Caco-2 (cell line): Measurements from ENCODE around the gene CLIC3. TPM values are rescaled to one million over a fixed set of nuclear protein-coding genes. Genes with fewer than 3 reads are reported as not detected.

Experiments used
- BruUV-seq: library from RNA; stranded (reverse); fragments of 400-500 nt; replicated peaks from 2 replicates; lab custom pipeline; 2021; lab: Mats Ljungman, UMichigan
- CTCF ChIA-PET: fragments of 300-600 bp; sonication (Branson Sonifier 250); formaldehyde crosslinking; loops from one replicate; lab custom pipeline; 2022; ENCODE audit warnings: antibody characterized with exemption; lab: Charles Lee
- POLR2A ChIA-PET: fragments of 300-600 bp; sonication (Branson Sonifier 250); formaldehyde crosslinking; loops from one replicate; lab custom pipeline; 2022; ENCODE audit warnings: antibody characterized with exemption; lab: Charles Lee
- DNase-seq, 2 experiments: peaks; one replicate each; pipeline versions ENCODE4 v3.0.0 to v3.0.0-alpha.2; 2020 to 2022
- H3K27me3 ChIP-seq: replicated peaks from 2 replicates; pipeline ENCODE4 v1.6.0; 2011; ENCODE audit warnings: low read length; ENCODE audit not compliant: control insufficient read depth, insufficient read depth
- H3K36me3 ChIP-seq: 2 replicates; pipeline ENCODE4 v1.5.1; 2011; ENCODE audit warnings: low read length; ENCODE audit not compliant: control insufficient read depth, insufficient read depth
- H3K4me1 ChIP-seq: fragments of 250-450 bp; sonication (Bioruptor Pico); 2 replicates; pipeline ENCODE4 v1.5.1; 2020; ENCODE audit warnings: mild to moderate bottlenecking
- H3K4me3 ChIP-seq: 2 replicates; pipeline ENCODE4 v1.5.1; 2011; ENCODE audit warnings: low read depth, mild to moderate bottlenecking, control low read depth, low read length
- H3K9me3 ChIP-seq: fragments of 250-450 bp; sonication (Bioruptor Pico); 2 replicates; pipeline ENCODE4 v1.5.1; 2020; ENCODE audit warnings: mild to moderate bottlenecking, moderate library complexity
- H3K27ac Mint-ChIP-seq: one replicate; pipeline ENCODE4 v1.8.0; 2022; ENCODE audit warnings: mixed read lengths; ENCODE audit not compliant: unreplicated experiment
- H3K27me3 Mint-ChIP-seq: one replicate; pipeline ENCODE4 v1.8.0; 2022; ENCODE audit warnings: mixed read lengths; ENCODE audit not compliant: insufficient read depth, unreplicated experiment
- H3K36me3 Mint-ChIP-seq: one replicate; pipeline ENCODE4 v1.8.0; 2022; ENCODE audit warnings: mild to moderate bottlenecking, mixed read lengths; ENCODE audit not compliant: insufficient read depth, unreplicated experiment
- H3K4me1 Mint-ChIP-seq: one replicate; pipeline ENCODE4 v1.8.0; 2022; ENCODE audit warnings: low read depth, mixed read lengths; ENCODE audit not compliant: unreplicated experiment
- H3K4me3 Mint-ChIP-seq: one replicate; pipeline ENCODE4 v1.8.0; 2022; ENCODE audit warnings: mild to moderate bottlenecking, moderate library complexity, mixed read lengths; ENCODE audit not compliant: unreplicated experiment
- H3K9me3 Mint-ChIP-seq: one replicate; pipeline ENCODE4 v1.8.0; 2022; ENCODE audit warnings: mixed read lengths; ENCODE audit not compliant: unreplicated experiment
- CTCF ChIP-seq, 2 experiments: fragments of 200-600 bp in 1 of 2; IDR thresholded peaks; 1 replicate in 1 of 2; 2 replicates in 1 of 2; pipeline versions ENCODE4 v1.5.1 to v1.8.0; 2011 to 2022; ENCODE audit warnings: antibody characterized with exemption in 1 of 2, control low read depth in 1 of 2, inconsistent platforms in 1 of 2, low read depth in 1 of 2, low read length in 1 of 2, mild to moderate bottlenecking in 1 of 2, moderate library complexity in 1 of 2; ENCODE audit not compliant: insufficient read depth in 1 of 2, severe bottlenecking in 1 of 2, unreplicated experiment in 1 of 2
- intact Hi-C: fragments of 100-400 bp; cut with micrococcal nuclease; formaldehyde crosslinking; loops from one replicate; pipeline ENCODE4 v1.10.0; 2022; ENCODE audit not compliant: unreplicated experiment
- total RNA-seq: library from RNA; stranded (reverse); gene quantifications from 2 replicates; pipeline ENCODE4 v1.2.3, GENCODE V29; 2022

CLIC3 gene
- total RNA-seq, 1 experiment from 2014 or later, result 4.7 TPM

GRCh38 chr9:136963751-136964150 is 32.6 kb downstream of the CLIC3 start:
- Mint-ChIP-seq H3K9me3 (no peaks in the 10 kb centered on the region), H3K27ac (no peak overlapping the region), H3K27me3 (no peaks in the 10 kb centered on the region), H3K4me3 (no peak overlapping the region), H3K36me3 (peaks cover 11% of the 10 kb centered on the region), H3K4me1 (no peaks in the 10 kb centered on the region)
- H3K27me3 ChIP-seq, result no peaks in the 10 kb centered on the region
- intact Hi-C loops, result no loop called here
- ChIA-PET CTCF (no interaction called here), POLR2A (no interaction called here)
- no peak overlapping the region for H3K4me3 ChIP-seq
- H3K9me3 ChIP-seq, result no peaks in the 10 kb centered on the region
- BruUV-seq, result no TSS peak
- peaks cover 18% of the 10 kb centered on the region for H3K4me1 ChIP-seq
- no peaks in the 10 kb centered on the region for H3K36me3 ChIP-seq
- TF ChIP-seq CTCF (IDR thresholded peaks at IDR 0.05; ENCODE audit: insufficient read depth in 1 of 2, low read depth in 1 of 2, low read length in 1 of 2, severe bottlenecking in 1 of 2, unreplicated experiment in 1 of 2), result no peak
- DNase-seq, result no peak

- ChIA-PET CTCF (no interaction called here), POLR2A (no interaction called here)
- H3K27ac Mint-ChIP-seq, result peak overlapping the region; percentile 15
- Histone ChIP-seq H3K27me3 (no peaks in the 10 kb centered on the region), H3K4me1 (peaks cover 18% of the 10 kb centered on the region), H3K9me3 (no peaks in the 10 kb centered on the region), H3K4me3 (no peak overlapping the region), H3K36me3 (no peaks in the 10 kb centered on the region)
- H3K9me3 Mint-ChIP-seq, result no peaks in the 10 kb centered on the region
- intact Hi-C loops, result no loop called here
- peaks cover 11% of the 10 kb centered on the region for H3K36me3 Mint-ChIP-seq
- BruUV-seq, result no TSS peak
- H3K4me3 Mint-ChIP-seq, result no peak overlapping the region
- no peak for TF ChIP-seq CTCF (IDR thresholded peaks at IDR 0.05; ENCODE audit: insufficient read depth in 1 of 2, low read depth in 1 of 2, low read length in 1 of 2, severe bottlenecking in 1 of 2, unreplicated experiment in 1 of 2)
- H3K4me1 Mint-ChIP-seq, result no peaks in the 10 kb centered on the region
- no peaks in the 10 kb centered on the region for H3K27me3 Mint-ChIP-seq
- no peak for DNase-seq
Observed at GRCh38 chr9:136963341-136963740, 33.0 kb downstream of the CLIC3 start.

- peaks cover 18% of the 10 kb centered on the region for H3K4me1 ChIP-seq
- BruUV-seq, result no TSS peak
- no peak for TF ChIP-seq CTCF (IDR thresholded peaks at IDR 0.05; ENCODE audit: insufficient read depth in 1 of 2, low read depth in 1 of 2, low read length in 1 of 2, severe bottlenecking in 1 of 2, unreplicated experiment in 1 of 2)
- Mint-ChIP-seq H3K4me1 (no peaks in the 10 kb centered on the region), H3K9me3 (no peaks in the 10 kb centered on the region), H3K36me3 (peaks cover 11% of the 10 kb centered on the region), H3K27ac (peak overlapping the region; percentile 15), H3K4me3 (no peak overlapping the region), H3K27me3 (no peaks in the 10 kb centered on the region)
- no peaks in the 10 kb centered on the region for H3K9me3 ChIP-seq
- no peaks in the 10 kb centered on the region for H3K27me3 ChIP-seq
- intact Hi-C loops, result no loop called here
- CTCF ChIA-PET, result no interaction called here
- no peaks in the 10 kb centered on the region for H3K36me3 ChIP-seq
- DNase-seq, result no peak
- POLR2A ChIA-PET, result no interaction called here
- no peak overlapping the region for H3K4me3 ChIP-seq
Observed at GRCh38 chr9:136962701-136963248, 33.6 kb downstream of the CLIC3 start.
